ENCODE results near the gene TMA7B. TPM values are rescaled to one million over a fixed set of nuclear protein-coding genes. Genes with fewer than 3 reads are reported as not detected.

Gene TMA7B
- polyA plus RNA-seq, 1 of the 3 experiments (the other 2 are of a cell fraction) = not detected

- H3K9me3 ChIP-seq = no peaks in the 10 kb centered on the region
- H4K20me1 ChIP-seq (ENCODE audit: insufficient read depth) = no peaks in the 10 kb centered on the region
- peaks cover 0 to 6% of the 10 kb centered on the region in 2 experiments; a peak in 1 of 4 replicates for H3K4me1 ChIP-seq (ENCODE audit: control insufficient read depth in 1 of 2, insufficient read depth in 2 of 2, low read depth in 1 of 2, low read length in 1 of 2)
- CTCF ChIA-PET = interaction anchor here (1.2 kb wide), 1 partner anchor 13 kb away, joined by 3 read pairs; no protein-coding TSS in a partner anchor
- no peaks in the 10 kb centered on the region for H3F3A ChIP-seq (replicated peaks; ENCODE audit: insufficient read depth)
- no peaks in the 10 kb centered on the region for H3K79me2 ChIP-seq (ENCODE audit: insufficient read depth)
- H3K9me2 ChIP-seq = no peaks in the 10 kb centered on the region
- 60% methylated on average over 5 of the region's 8 CpGs for WGBS (ENCODE audit: low lambda C conversion rate)
- no peak overlapping the region for H3K9ac ChIP-seq
- POLR2A ChIA-PET = no interaction called here
- peak overlapping the region in 1 of 2 experiments; percentile 28; a peak in 2 of 4 replicates for H3K27ac ChIP-seq (ENCODE audit: low read depth in 2 of 2, low read length in 1 of 2)
- DNase-seq = peak; percentile 33
- no peak overlapping the region for H3K4me2 ChIP-seq
- no peak overlapping the region for H2AFZ ChIP-seq (ENCODE audit: low read depth)
- no peaks in the 10 kb centered on the region for H3K27me3 ChIP-seq (ENCODE audit: insufficient read depth)
- no peaks in the 10 kb centered on the region for H3K36me3 ChIP-seq (replicated peaks in 1 of 2; ENCODE audit: control insufficient read depth in 1 of 2, insufficient read depth in 2 of 2, low read length in 1 of 2)
- H3K4me3 ChIP-seq (ENCODE audit: low read depth in 2 of 2, low read length in 1 of 2) = no peak overlapping the region
- no peak for TF ChIP-seq RXRA (IDR thresholded peaks at IDR 0.05; ENCODE audit: borderline replicate concordance, low read depth)
- TF ChIP-seq YY1 (IDR thresholded peaks at IDR 0.05; ENCODE audit: low read depth) = no peak
- no peak for TF ChIP-seq REST (IDR thresholded peaks at IDR 0.05; ENCODE audit: low read depth, low read length)
- TF ChIP-seq RCOR1 (IDR thresholded peaks at IDR 0.05; ENCODE audit: low read length) = no peak
- no peak for TF ChIP-seq SIN3A (IDR thresholded peaks at IDR 0.05; ENCODE audit: borderline replicate concordance, low read depth, low read length)
- no peak for TF ChIP-seq POLR2AphosphoS5 (IDR thresholded peaks at IDR 0.05; ENCODE audit: low read depth, low read length)
- no peak for TF ChIP-seq MXI1 (IDR thresholded peaks at IDR 0.05; ENCODE audit: low read depth, low read length)
- no peak for TF ChIP-seq MAX (IDR thresholded peaks at IDR 0.05; ENCODE audit: low read depth)
- TF ChIP-seq CTCF (IDR thresholded peaks at IDR 0.05) = no peak
- TF ChIP-seq SMC3 (IDR thresholded peaks at IDR 0.05; ENCODE audit: low read depth, low read length) = no peak
- no peak for TF ChIP-seq FOSL2 (IDR thresholded peaks at IDR 0.05; ENCODE audit: borderline replicate concordance, low read depth)
- TF ChIP-seq ELF1 (IDR thresholded peaks at IDR 0.05) = no peak
- no peak for TF ChIP-seq CHD2 (IDR thresholded peaks at IDR 0.05; ENCODE audit: low read length, partially characterized antibody)
- no peak for TF ChIP-seq RFX5 (IDR thresholded peaks at IDR 0.05; ENCODE audit: low read length)
- TF ChIP-seq IRF3 (IDR thresholded peaks at IDR 0.05; ENCODE audit: low read depth, low read length) = no peak
Measured at GRCh38 chr22:39946503-39947219, 13.5 kb upstream of the TMA7B start.
